GM18511 (cell line): ENCODE measurements around the gene LPCAT3.

ENCODE experiments used
- ATAC-seq: cut with Tn5 transposase; IDR thresholded peaks from one replicate; pipeline ENCODE4 v1.9.1; 2021; ENCODE audit warnings: mild to moderate bottlenecking, moderate library complexity; ENCODE audit not compliant: unreplicated experiment

The LPCAT3 gene

DNA sequence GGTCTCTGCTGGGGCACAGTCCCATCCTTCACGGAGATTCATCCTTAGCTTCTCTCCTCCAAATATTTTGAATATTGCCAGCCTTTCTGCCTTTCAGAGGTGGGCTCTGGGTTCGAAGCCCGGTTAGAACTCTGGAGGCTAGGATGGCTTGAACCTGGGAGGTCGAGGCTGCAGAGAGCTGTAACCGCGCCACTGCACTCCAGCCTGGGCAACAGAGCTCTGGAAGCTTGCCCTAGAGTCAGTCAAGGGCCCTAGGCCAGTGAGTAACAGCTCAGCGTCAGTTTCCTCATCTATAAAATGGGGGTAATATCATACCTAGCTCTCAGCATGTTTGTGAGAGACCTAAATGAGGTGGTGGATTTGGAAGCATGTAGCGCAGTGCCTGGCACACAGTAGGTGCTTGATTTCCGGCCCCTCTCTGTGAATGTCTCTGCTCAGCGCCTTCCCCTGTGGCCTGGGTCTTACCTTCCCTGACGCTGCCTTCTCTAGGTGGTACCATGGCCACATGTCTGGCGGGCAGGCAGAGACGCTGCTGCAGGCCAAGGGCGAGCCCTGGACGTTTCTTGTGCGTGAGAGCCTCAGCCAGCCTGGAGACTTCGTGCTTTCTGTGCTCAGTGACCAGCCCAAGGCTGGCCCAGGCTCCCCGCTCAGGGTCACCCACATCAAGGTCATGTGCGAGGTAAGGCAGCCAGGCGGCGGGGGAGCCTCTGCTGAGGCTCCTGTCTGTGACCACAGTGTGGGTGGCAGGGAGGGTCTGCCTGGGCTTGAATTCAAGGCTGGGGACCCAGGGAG, 63.8 kb downstream of the LPCAT3 start:
- ATAC-seq = no peak

- ATAC-seq = peak; percentile 47
Observed at GRCh38 chr12:6953442-6954315, 64.6 kb downstream of the LPCAT3 start.

DNA sequence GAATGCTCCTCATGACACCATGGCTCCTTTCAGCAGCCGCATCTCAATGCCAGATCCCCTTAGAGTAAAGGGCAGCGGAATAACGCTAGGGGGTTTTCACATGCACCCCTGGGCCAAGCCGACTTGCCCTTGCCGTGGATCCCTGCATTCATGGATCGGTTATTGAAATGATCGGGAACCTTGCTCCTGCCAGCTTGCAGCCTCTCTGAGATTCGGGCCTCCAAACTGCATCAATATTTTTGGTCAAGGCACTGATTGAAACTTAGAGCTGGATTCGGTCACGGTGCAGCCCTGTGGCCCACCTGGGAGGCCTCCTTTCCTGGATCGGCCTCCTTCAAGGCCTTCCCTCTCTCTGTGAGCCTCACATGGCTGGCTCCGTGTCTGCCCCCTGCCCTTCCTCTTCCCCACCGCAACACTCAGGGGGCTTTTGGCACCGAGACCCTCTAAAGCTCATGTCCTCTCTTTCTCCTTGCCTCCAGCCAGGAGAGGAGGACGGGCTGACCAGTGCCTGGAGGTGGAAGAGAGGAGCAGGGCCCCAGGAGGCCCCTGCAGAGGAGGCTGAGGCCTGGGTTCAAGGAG, 65.3 kb downstream of the LPCAT3 start:
- ATAC-seq = no peak

- ATAC-seq = no peak
Observed at GRCh38 chr12:6952121-6952862, 66.0 kb downstream of the LPCAT3 start.

DNA sequence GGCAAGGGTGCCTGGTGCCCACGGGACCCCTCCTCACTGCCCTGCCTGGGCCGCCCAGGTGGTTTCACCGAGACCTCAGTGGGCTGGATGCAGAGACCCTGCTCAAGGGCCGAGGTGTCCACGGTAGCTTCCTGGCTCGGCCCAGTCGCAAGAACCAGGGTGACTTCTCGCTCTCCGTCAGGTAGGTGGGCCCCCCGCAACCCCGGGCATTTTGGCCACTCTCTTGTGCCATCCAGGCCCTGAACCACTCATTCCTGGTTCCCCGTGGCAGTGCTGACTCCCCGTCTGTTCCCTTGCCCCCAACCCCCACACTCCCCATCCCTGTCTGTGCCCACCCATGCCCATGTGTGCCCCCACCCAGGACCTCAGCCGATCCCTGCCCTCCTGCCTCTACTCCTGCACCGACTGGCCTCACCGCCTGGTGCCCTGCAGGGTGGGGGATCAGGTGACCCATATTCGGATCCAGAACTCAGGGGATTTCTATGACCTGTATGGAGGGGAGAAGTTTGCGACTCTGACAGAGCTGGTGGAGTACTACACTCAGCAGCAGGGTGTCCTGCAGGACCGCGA, 66.6 kb downstream of the LPCAT3 start:
- no peak for ATAC-seq

- ATAC-seq = peak; percentile 32
Observed at GRCh38 chr12:6950811-6951540, 67.3 kb downstream of the LPCAT3 start, which contains the start of gene PTPN6. PTPN6 (plus strand) TSS chr12:6951356; CDS start chr12:6951513, 157 bp downstream.

DNA sequence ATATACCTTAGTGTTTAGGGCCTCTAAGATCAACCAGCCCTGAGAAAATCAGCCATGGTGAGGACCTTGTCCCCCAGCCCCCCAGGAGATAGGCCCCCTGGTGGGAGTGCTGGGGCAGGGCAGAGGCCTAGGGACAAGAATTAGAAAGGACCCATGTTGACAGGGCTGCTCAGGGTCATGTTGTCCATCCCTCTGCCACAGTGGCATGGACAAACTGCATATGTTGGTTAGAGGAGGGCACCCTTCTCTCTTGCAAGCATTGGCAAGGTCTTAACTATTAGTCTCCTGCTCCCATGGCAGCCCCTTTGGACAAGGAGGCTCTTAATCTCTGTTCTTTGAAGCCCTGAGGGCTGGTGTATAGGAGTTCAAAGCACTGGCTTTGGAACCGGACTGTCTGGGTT, 67.9 kb downstream of the LPCAT3 start:
- ATAC-seq = no peak

DNA sequence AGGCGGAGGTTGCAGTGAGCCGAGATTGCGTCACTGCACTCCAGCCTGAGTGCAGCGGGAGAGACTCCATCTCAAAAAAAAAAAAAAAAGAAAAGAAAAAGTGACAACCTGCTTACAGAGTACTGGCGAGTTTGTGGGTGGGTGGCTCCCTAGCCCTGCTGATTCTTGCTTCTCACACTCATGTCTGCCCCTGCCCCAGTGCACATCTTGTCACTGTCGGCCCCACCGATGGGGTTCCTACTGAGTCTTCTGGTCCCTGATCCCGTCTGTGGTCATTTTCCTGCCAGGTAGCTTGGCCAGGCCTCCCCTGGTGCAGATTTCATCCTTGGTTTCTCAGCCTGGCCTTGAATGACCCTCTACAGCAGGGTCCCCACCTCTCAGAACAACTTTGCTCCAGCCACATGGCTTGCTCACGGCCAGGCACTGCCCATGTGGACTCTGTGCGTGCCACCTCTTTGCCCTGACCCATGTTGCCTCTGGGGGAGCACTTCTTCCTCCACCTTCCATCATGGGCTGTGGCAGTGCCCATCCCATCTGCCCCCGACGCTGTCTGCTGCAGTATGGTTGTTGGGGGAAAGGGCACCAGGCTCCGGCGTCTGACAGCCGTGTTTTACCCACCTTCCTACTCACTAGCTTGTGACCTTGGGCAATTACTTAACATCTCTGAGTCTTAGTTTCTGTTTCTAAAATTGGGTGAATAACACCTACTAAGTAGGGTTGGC, 69.2 kb downstream of the LPCAT3 start:
- no peak for ATAC-seq

- no peak for ATAC-seq
Observed at GRCh38 chr12:6947615-6948014, 70.7 kb downstream of the LPCAT3 start.

- ATAC-seq = no peak
Observed at GRCh38 chr12:6946920-6947374, 71.3 kb downstream of the LPCAT3 start.

DNA sequence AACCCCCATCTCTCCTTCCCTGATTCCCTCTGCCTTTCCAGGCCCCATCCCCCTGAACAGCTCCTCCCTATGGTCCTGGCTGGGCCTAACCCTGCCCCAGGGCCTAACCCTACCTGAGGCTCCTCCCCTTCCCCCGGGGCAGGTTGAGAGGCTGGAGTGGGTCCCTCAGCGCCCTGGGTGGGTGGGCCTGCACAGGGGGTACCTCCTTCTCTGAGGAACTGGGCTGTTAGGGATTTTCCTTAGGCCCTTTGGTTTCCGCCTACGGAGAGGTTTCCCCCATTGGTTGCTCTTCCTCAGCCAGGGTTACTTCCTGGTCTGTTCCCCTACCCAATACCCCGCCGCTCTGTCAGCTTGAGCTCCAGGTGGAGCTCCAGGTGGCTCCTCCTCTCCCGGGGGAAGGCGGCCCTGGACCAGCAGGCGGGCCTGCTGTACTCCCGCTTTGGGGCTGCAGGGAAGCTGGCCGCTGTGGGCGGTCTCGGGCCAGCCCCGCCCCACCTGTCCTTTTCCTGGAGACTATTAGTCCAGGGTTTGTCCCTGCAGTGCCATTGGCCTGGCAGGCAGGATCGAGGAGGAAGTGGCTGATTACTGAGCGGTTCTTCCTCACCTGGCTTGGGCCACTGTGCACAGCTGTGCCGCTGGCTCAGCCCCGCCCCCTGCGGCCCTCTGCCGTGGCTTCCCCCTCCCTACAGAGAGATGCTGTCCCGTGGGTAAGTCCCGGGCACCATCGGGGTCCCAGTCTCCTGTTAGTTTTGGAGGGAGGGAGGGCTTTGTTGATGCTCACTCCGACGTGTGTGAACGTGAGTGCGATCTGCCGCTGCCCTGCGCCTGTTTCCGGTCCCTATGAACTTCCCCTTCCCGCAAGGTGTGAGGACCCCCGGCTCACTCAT, 72.0 kb downstream of the LPCAT3 start:
- peak; percentile 28 for ATAC-seq

DNA sequence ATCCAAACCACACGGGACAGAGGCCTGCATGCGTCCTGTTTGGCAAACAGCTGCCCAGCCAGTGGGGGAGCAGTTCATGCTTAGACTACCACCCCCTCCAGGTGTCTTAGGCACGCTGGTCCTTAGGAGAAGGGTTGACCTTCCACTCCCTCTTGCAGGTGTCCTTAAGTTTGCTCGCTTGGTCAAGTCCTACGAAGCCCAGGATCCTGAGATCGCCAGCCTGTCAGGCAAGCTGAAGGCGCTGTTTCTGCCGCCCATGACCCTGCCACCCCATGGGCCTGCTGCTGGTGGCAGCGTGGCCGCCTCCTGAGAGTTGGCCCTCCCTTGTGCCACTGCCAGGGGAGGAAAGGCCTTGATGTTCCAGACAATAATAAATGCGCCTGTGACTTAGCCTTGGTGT, 72.7 kb downstream of the LPCAT3 start:
- ATAC-seq = no peak

GRCh38 chr12:6944381-6945186, 73.7 kb downstream of the LPCAT3 start:
- peak; percentile 41 for ATAC-seq

- peak; percentile 32 for ATAC-seq
Observed at GRCh38 chr12:6943722-6944380, 74.4 kb downstream of the LPCAT3 start, which contains the start of the genes C12orf57 and RNU7-1. C12orf57 (plus strand) TSS chr12:6944022; CDS start chr12:6944122, 100 bp downstream. RNU7-1 (plus strand) TSS chr12:6943816.

- peak; percentile 40 for ATAC-seq
Observed at GRCh38 chr12:6943389-6943721, 74.9 kb downstream of the LPCAT3 start.

DNA sequence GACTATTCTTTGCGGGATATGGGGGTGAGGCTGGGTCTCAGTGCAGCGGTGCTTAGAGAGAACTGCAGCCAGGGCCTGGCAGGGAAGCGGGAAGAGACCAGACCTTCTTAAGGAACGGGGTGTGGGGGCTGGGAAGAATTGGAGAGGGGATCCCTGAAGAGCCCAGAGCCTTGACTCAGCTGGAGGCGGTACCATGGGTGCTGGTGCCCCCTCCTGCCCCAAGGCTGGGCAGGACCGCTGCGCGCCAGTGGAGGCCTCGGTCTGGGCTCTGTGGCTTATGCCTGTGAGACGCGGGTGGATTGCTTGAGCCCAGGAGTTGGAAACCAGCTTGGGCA, 76.0 kb downstream of the LPCAT3 start:
- ATAC-seq = no peak

DNA sequence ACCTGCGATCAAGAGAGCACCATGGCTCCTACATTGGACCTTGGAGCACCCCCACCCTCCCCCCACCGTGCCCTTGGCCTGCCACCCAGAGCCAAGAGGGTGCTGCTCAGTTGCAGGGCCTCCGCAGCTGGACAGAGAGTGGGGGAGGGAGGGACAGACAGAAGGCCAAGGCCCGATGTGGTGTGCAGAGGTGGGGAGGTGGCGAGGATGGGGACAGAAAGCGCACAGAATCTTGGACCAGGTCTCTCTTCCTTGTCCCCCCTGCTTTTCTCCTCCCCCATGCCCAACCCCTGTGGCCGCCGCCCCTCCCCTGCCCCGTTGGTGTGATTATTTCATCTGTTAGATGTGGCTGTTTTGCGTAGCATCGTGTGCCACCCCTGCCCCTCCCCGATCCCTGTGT, 76.5 kb downstream of the LPCAT3 start:
- ATAC-seq = no peak
